Activated T-helper 1 cell treated with anti-CD3 and anti-CD28 coated beads, Interleukin-12 subunit alpha, Interleukin-12 subunit beta, Interleukin-2, Interleukin-4 antibody, amounts not matched to agents 30 ng/mL and 10 ng/mL and 1 ng/mL, durations not matched to agents 14 hours and 24 hours and 36 hours (primary cell): ENCODE results near the gene FOXC2. TPM values are rescaled to one million over a fixed set of nuclear protein-coding genes. Genes with fewer than 3 reads are reported as not detected.

Experiments used
- DNase-seq: peaks from one replicate; pipeline ENCODE4 v3.0.0; 2021; ENCODE audit warnings: low spot score
- H3K27ac Mint-ChIP-seq: one replicate; pipeline ENCODE4 v1.8.0; 2021; ENCODE audit warnings: mild to moderate bottlenecking, mixed read lengths
- H3K27me3 Mint-ChIP-seq: one replicate; pipeline ENCODE4 v1.8.0; 2022; ENCODE audit warnings: mild to moderate bottlenecking, moderate library complexity, mixed read lengths; ENCODE audit not compliant: insufficient read depth
- H3K36me3 Mint-ChIP-seq: one replicate; pipeline ENCODE4 v1.8.0; 2021; ENCODE audit warnings: low read depth, mixed read lengths
- H3K4me1 Mint-ChIP-seq: one replicate; pipeline ENCODE4 v1.8.0; 2021; ENCODE audit warnings: low read depth, mixed read lengths
- H3K4me3 Mint-ChIP-seq: one replicate; pipeline ENCODE4 v1.8.0; 2021; ENCODE audit warnings: mild to moderate bottlenecking, moderate library complexity, mixed read lengths
- H3K9me3 Mint-ChIP-seq: one replicate; pipeline ENCODE4 v1.8.0; 2021; ENCODE audit warnings: mixed read lengths
- intact Hi-C: fragments of 100-400 bp; cut with micrococcal nuclease; formaldehyde crosslinking; loops from one replicate; pipeline ENCODE4 v1.15.1; 2024
- total RNA-seq: library from RNA; stranded (reverse); gene quantifications from 2 replicates; pipeline ENCODE4 v1.2.3, GENCODE V29; 2022

FOXC2 gene
- total RNA-seq, 1 donor from 2014 or later, result not detected

DNA sequence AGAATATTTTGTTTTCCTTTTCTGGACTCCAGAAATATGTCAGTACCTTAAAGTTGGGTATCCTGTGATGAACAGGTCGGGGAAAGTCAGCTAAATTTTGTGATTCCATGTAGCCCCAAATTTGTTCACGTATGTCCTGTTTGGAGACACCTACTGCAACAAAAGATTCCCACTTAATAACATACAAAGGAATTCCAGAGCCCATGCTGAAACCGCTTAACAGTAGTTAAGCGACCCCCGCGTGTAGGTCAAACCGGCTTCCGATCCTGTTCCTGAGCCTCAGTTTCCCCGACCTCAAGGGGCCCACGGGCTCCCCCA is 12.1 kb upstream of the FOXC2 start:
- H3K27me3 Mint-ChIP-seq, result peaks cover 5% of the 10 kb centered on the region
- H3K27ac Mint-ChIP-seq, result peak overlapping the region; percentile 95
- intact Hi-C loops, result loop anchor here (2.0 to 10.0 kb wide), 2 partner anchors 840 to 1210 kb away; partner anchors contain the start of gene KLHDC4
- H3K9me3 Mint-ChIP-seq, result no peaks in the 10 kb centered on the region
- peaks cover 15% of the 10 kb centered on the region for H3K36me3 Mint-ChIP-seq
- DNase-seq, result no peak
- H3K4me1 Mint-ChIP-seq, result peaks cover 20% of the 10 kb centered on the region
- peak overlapping the region; percentile 86 for H3K4me3 Mint-ChIP-seq

DNA sequence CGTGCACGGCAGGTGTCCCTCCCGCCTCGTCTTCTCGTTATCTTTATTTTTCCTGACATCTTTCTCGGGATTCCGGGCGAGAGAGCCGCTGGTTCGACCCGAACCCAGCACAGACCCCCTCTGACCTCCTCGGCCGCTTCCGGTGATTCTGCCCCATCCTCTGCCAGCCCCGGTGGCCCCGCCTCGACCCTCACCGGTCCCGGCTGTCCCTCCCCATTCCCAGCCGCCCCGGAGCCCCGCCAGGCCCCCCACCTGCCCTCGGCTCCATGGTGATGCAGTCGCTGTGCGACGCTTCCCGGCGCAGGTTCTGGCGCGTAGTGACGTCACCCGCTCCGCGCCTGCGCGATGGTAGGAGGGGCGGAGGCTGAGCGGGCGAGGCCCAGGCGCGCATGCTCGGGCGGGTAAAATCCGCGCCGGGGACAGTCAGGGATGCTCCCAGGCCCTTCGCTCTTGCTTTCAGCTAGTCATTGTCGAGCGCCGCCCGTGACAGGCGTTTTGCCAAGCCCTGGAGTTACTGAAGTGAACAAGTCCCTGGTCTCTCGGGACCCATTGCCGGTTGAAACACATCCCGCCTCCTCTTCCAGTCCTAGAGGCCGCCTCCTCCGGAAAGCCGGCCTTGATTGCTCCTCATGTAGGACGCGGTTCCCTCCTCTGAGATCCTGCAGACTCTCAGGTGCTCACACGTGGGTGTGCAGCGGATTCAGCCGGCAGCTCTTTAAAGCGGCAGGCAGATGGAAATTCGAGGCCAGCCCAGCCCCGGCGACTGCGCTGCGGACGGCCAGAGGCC is 11.5 kb upstream of the FOXC2 start, which contains the start of gene MTHFSD:
MTHFSD (minus strand) TSS at position 319 of the 787 bp plus-strand sequence; CDS start at position 268, 51 bp downstream.
- Mint-ChIP-seq H3K36me3 (peaks cover 15% of the 10 kb centered on the region), H3K4me3 (peak within 1 kb of the TSS; percentile 86), H3K27ac (peak within 1 kb of the TSS; percentile 95), H3K9me3 (no peaks in the 10 kb centered on the region), H3K27me3 (peaks cover 5% of the 10 kb centered on the region), H3K4me1 (peaks cover 20% of the 10 kb centered on the region)
- intact Hi-C loops, result loop anchor here (1.0 to 10.0 kb wide), 5 partner anchors 8 to 1210 kb away; partner anchors contain the start of genes C16orf95 and KLHDC4
- DNase-seq, result peak; percentile 94

- intact Hi-C loops, result loop anchor here (1.0 to 10.0 kb wide), 5 partner anchors 8 to 1209 kb away; partner anchors contain the start of genes C16orf95 and KLHDC4
- Mint-ChIP-seq H3K4me1 (peaks cover 20% of the 10 kb centered on the region), H3K27ac (peak overlapping the region; percentile 95), H3K27me3 (peaks cover 5% of the 10 kb centered on the region), H3K36me3 (peaks cover 13% of the 10 kb centered on the region), H3K9me3 (no peaks in the 10 kb centered on the region), H3K4me3 (peak overlapping the region; percentile 86)
- DNase-seq, result no peak
These were observed 10.9 kb upstream of the FOXC2 start for GRCh38 chr16:86555704-86556075.

DNA sequence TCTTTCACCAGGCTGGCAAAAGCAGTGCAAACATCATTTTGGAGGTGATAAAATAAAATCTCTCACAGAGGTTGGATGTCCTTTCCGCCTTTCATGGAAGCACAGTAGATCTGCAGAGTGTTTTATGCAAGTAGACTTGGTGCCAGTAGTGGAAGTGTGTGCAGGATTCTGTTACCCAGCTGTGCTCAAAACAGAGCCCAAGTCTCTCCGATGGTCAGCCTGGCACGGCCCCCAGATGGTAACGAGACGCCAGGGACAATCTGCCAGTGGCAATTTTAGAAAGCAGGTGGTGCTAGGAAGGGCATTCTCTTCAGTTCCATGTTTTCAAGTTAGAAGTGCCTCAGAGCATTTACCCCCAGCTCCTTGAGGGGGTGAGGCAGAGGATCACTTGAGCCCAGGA is 10.1 kb upstream of the FOXC2 start:
- Mint-ChIP-seq H3K27ac (no peak overlapping the region), H3K4me3 (peak overlapping the region; percentile 86), H3K9me3 (no peaks in the 10 kb centered on the region), H3K4me1 (peaks cover 20% of the 10 kb centered on the region), H3K36me3 (peaks cover 8% of the 10 kb centered on the region), H3K27me3 (peaks cover 7% of the 10 kb centered on the region)
- intact Hi-C loops, result loop anchor here (5.0 to 10.0 kb wide), 2 partner anchors 761 to 1208 kb away; partner anchors contain the start of genes C16orf95 and KLHDC4
- DNase-seq, result no peak

DNA sequence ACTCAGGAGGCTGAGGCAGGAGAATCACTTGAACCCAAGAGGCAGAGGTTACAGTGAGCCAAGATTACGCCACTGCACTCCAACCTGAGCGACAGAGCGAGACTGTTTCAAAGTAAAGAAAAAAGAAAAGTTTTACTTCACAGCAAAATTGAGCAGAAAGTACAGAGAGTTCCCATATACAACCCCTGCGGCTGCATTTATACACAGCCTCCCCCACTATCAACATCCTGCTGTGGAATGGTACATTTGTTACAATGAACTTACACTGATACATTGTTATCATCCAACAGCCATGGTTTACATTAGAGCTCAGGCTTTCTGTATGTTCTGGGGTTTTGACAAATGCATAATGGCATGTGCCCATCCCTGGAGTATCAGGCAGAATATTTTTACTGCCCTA is 9.0 kb upstream of the FOXC2 start:
- no peak for DNase-seq
- Mint-ChIP-seq H3K27ac (no peak overlapping the region), H3K4me3 (no peak overlapping the region), H3K36me3 (peaks cover 8% of the 10 kb centered on the region), H3K4me1 (peaks cover 20% of the 10 kb centered on the region), H3K9me3 (no peaks in the 10 kb centered on the region), H3K27me3 (peaks cover 7% of the 10 kb centered on the region)
- intact Hi-C loops, result loop anchor here (5.0 to 10.0 kb wide), 2 partner anchors 760 to 1207 kb away; partner anchors contain the start of genes C16orf95 and KLHDC4

GRCh38 chr16:86558355-86559193 is 8.1 kb upstream of the FOXC2 start:
- DNase-seq, result no peak
- intact Hi-C loops, result loop anchor here (5.0 to 10.0 kb wide), 2 partner anchors 759 to 1206 kb away; partner anchors contain the start of genes C16orf95 and KLHDC4
- H3K27ac Mint-ChIP-seq, result no peak overlapping the region
- H3K4me1 Mint-ChIP-seq, result peaks cover 24% of the 10 kb centered on the region
- H3K27me3 Mint-ChIP-seq, result peaks cover 15% of the 10 kb centered on the region
- H3K9me3 Mint-ChIP-seq, result no peaks in the 10 kb centered on the region
- peaks cover 8% of the 10 kb centered on the region for H3K36me3 Mint-ChIP-seq
- H3K4me3 Mint-ChIP-seq, result no peak overlapping the region

- Mint-ChIP-seq H3K36me3 (peaks cover 3% of the 10 kb centered on the region), H3K4me3 (no peak overlapping the region), H3K4me1 (peaks cover 20% of the 10 kb centered on the region), H3K27ac (no peak overlapping the region), H3K9me3 (no peaks in the 10 kb centered on the region), H3K27me3 (peaks cover 26% of the 10 kb centered on the region)
- DNase-seq, result no peak
- intact Hi-C loops, result loop anchor here (5.0 to 10.0 kb wide), 3 partner anchors 757 to 1205 kb away; partner anchors contain the start of genes C16orf95 and KLHDC4
These were observed 6.8 kb upstream of the FOXC2 start for GRCh38 chr16:86559802-86560305.

DNA sequence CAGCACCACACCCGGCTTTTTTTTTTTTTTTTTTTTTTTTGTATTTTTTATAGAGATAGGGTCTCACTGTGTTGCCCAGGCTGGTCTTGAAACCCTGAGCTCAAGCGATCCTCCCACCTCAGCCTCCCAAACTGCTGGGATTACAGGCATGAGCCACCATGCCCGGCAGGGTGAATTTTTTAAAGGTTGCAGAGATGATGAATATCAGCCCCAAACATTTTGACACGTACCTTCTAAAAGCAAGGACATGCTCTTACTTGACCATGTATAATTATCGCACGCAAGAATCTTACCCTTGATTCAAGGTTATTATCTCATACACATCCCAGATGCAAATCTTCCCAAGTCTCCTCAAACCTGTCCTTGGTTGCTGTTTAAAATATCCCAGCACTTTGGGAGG is 4.3 kb upstream of the FOXC2 start:
- Mint-ChIP-seq H3K27me3 (peaks cover 39% of the 10 kb centered on the region), H3K36me3 (no peaks in the 10 kb centered on the region), H3K4me3 (no peak overlapping the region), H3K4me1 (peaks cover 9% of the 10 kb centered on the region), H3K9me3 (no peaks in the 10 kb centered on the region), H3K27ac (no peak overlapping the region)
- intact Hi-C loops, result loop anchor here (5.0 kb wide), 1 partner anchor 1075 kb away; no protein-coding TSS in a partner anchor
- DNase-seq, result no peak

GRCh38 chr16:86563469-86564345 is 2.9 kb upstream of the FOXC2 start:
- intact Hi-C loops, result loop anchor here (1.0 to 5.0 kb wide), 11 partner anchors 8 to 1074 kb away; partner anchors contain the start of gene MTHFSD
- H3K27ac Mint-ChIP-seq, result peak overlapping the region; percentile 63

DNA sequence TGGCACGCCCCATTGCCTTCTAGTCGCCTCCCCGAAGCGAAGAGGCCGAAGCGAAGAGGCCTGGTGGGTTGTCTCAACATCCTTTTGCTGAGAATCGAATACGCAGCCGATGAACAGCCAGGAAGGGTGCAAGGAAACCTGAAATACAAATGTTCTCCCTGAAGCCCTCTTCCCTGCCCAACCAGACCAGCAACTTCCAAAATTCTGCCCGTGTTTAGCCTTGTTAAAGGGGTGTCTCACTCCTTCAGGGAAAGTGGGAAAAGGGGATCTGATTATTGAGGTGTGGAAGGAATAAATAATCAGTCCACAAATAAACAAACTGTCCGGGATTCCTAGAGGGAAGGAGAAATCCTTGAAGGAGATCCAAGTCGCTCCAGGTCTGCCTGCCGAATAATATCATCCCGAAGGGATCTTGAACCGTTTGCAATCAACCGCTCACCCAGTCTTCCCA is 1.4 kb upstream of the FOXC2 start:
- intact Hi-C loops, result loop anchor here (2.0 kb wide), 1 partner anchor 50 kb away; no protein-coding TSS in a partner anchor
- H3K27ac Mint-ChIP-seq, result no peak overlapping the region
- DNase-seq, result no peak
- peaks cover 9% of the 10 kb centered on the region for H3K4me1 Mint-ChIP-seq
- H3K27me3 Mint-ChIP-seq, result peaks cover 58% of the 10 kb centered on the region
- H3K9me3 Mint-ChIP-seq, result no peaks in the 10 kb centered on the region
- no peak overlapping the region for H3K4me3 Mint-ChIP-seq
- H3K36me3 Mint-ChIP-seq, result no peaks in the 10 kb centered on the region

More at GRCh38 chr16:86563469-86564345, 2.9 kb upstream of the FOXC2 start:
- peaks cover 45% of the 10 kb centered on the region for H3K27me3 Mint-ChIP-seq
- peak overlapping the region; percentile 22 for H3K4me3 Mint-ChIP-seq
- no peaks in the 10 kb centered on the region for H3K36me3 Mint-ChIP-seq
- peak; percentile 81 for DNase-seq
- H3K4me1 Mint-ChIP-seq, result peaks cover 9% of the 10 kb centered on the region
- H3K9me3 Mint-ChIP-seq, result no peaks in the 10 kb centered on the region

DNA sequence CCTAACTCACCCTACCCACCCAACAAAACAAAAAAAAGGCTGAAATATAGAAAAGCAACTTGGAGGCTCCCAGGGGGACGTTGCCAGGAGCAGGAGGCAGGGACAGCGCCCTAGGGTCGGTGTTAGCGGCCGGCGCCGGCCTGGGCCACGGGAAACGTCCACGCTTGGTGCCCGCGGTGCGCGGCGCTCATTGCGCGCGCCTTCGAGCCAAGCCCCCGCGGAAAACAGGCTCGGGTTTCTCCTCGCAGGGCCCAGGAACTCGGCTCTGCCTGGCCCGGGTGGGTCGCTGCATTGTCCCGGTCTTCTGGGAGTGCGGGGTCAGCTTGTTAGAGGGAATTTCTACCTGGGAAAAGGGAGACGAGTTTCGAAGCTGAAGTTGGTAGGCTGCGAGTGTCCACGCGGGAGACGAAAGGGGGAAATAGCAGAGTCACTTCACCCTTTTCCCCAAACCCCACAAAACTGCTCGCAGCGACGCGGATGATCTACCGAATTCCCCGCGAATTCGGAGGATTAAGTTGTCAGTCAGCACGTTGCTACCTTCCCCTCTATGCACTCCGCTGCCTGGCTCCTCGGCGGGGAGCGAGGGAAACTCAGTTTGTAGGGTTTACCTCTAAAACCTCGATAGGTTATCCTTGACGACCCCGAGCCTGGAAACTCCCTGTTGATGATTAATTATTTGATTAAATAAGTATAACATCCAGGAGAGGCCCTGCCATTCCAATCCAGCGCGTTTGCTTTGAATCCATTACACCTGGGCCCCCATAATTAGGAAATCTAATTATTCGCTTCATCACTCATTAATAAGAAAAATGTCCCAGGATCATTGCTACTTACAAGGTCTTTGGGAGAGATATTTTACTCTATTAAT is 751 bp upstream of the FOXC2 start:
- Mint-ChIP-seq H3K27ac (no peak overlapping the region), H3K4me3 (no peak overlapping the region)

More for the DNA sequence above, 751 bp upstream of the FOXC2 start:
- DNase-seq, result no peak
- Mint-ChIP-seq H3K27me3 (peaks cover 64% of the 10 kb centered on the region), H3K9me3 (no peaks in the 10 kb centered on the region), H3K4me1 (peaks cover 9% of the 10 kb centered on the region), H3K36me3 (no peaks in the 10 kb centered on the region)
- intact Hi-C loops, result loop anchor here (2.0 kb wide), 1 partner anchor 51 kb away; no protein-coding TSS in a partner anchor
